ENCODE data around the gene SAMD13.
"Not testable (repeated sequence)": the region's sequence is repeated elsewhere in the genome, so short reads cannot be mapped to it uniquely, and the experiment has no call there.

SAMD13 gene

GRCh38 chr1:84283381-84283780 is 18.1 kb upstream of the SAMD13 start:
- DNase-seq (ENCODE audit: low read depth in 3 of 3), result no peak

- no peak for DNase-seq (ENCODE audit: low read depth in 3 of 3)
These were observed 15.4 kb upstream of the SAMD13 start for GRCh38 chr1:84286071-84286470.

- not testable (repeated sequence) for DNase-seq (ENCODE audit: low read depth in 3 of 3)
These were observed 14.1 kb upstream of the SAMD13 start for GRCh38 chr1:84287389-84287788.

GRCh38 chr1:84289169-84289785 is 12.2 kb upstream of the SAMD13 start:
- DNase-seq (ENCODE audit: low read depth in 3 of 3), result no peak

GRCh38 chr1:84291882-84292655 is 9.4 kb upstream of the SAMD13 start:
- DNase-seq (ENCODE audit: low read depth in 3 of 3), result no peak

GRCh38 chr1:84293766-84294165 is 7.7 kb upstream of the SAMD13 start:
- no peak for DNase-seq (ENCODE audit: low read depth in 3 of 3)

- DNase-seq (ENCODE audit: low read depth in 3 of 3), result no peak
These were observed 6.8 kb upstream of the SAMD13 start for GRCh38 chr1:84294751-84295150.

GRCh38 chr1:84297546-84298244 is 3.8 kb upstream of the SAMD13 start:
- no peak for DNase-seq (ENCODE audit: low read depth in 3 of 3)

- DNase-seq (ENCODE audit: low read depth in 3 of 3), result peak in 1 of 3 donors; percentile 8
These were observed 3.2 kb upstream of the SAMD13 start for GRCh38 chr1:84298328-84298683.

- DNase-seq (ENCODE audit: low read depth in 3 of 3), result peak in 1 of 3 donors; percentile 0
These were observed 2.6 kb upstream of the SAMD13 start for GRCh38 chr1:84298684-84299535.

GRCh38 chr1:84299536-84300170 is 1.9 kb upstream of the SAMD13 start:
- no peak for DNase-seq (ENCODE audit: low read depth in 3 of 3)

GRCh38 chr1:84300501-84300900 is 1.0 kb upstream of the SAMD13 start:
- no peak for DNase-seq (ENCODE audit: low read depth in 3 of 3)

GRCh38 chr1:84301785-84302385 is 377 bp downstream of the SAMD13 start:
- DNase-seq (ENCODE audit: low read depth in 3 of 3), result no peak

GRCh38 chr1:84303314-84303830 is 1.9 kb downstream of the SAMD13 start:
- DNase-seq (ENCODE audit: low read depth in 3 of 3), result no peak

- no peak for DNase-seq (ENCODE audit: low read depth in 3 of 3)
These were observed 5.9 kb downstream of the SAMD13 start for GRCh38 chr1:84307398-84307797.

- no peak for DNase-seq (ENCODE audit: low read depth in 3 of 3)
These were observed 9.8 kb downstream of the SAMD13 start for GRCh38 chr1:84311296-84311695.

- DNase-seq (ENCODE audit: low read depth in 3 of 3), result no peak
These were observed 18.2 kb downstream of the SAMD13 start for GRCh38 chr1:84319662-84320061.

- DNase-seq (ENCODE audit: low read depth in 3 of 3), result no peak
These were observed 26.3 kb downstream of the SAMD13 start for GRCh38 chr1:84327830-84328229.

GRCh38 chr1:84330125-84330984 is 28.8 kb downstream of the SAMD13 start:
- DNase-seq (ENCODE audit: low read depth in 3 of 3), result no peak

- no peak for DNase-seq (ENCODE audit: low read depth in 3 of 3)
These were observed 38.0 kb downstream of the SAMD13 start for GRCh38 chr1:84339503-84339902.

Data from stimulated activated CD4-positive, alpha-beta T cell treated with anti-CD3 and anti-CD28 coated beads, TNF-alpha, amount 100 ng/mL, for 48 hours (primary cell).